GM18861 (cell line): ENCODE measurements around the gene KSR1.
"Not testable (repeated sequence)": the region's sequence is repeated elsewhere in the genome, so short reads cannot be mapped to it uniquely, and the experiment has no call there.

Experiments
- ATAC-seq: cut with Tn5 transposase; IDR thresholded peaks from one replicate; pipeline ENCODE4 v1.9.1; 2021; ENCODE audit not compliant: unreplicated experiment

Gene KSR1

GRCh38 chr17:27651411-27652345 lies 195.4 kb downstream of the KSR1 start:
- ATAC-seq, result no peak

- not testable (repeated sequence) for ATAC-seq
Measured at GRCh38 chr17:27653449-27653971, 197.3 kb downstream of the KSR1 start.

- no peak for ATAC-seq
Measured at GRCh38 chr17:27654136-27654535, 197.9 kb downstream of the KSR1 start.

- no peak for ATAC-seq
Measured at GRCh38 chr17:27654654-27655524, 198.6 kb downstream of the KSR1 start.

- ATAC-seq, result not testable (repeated sequence)
Measured at GRCh38 chr17:27655525-27656111, 199.4 kb downstream of the KSR1 start.

- not testable (repeated sequence) for ATAC-seq
Measured at GRCh38 chr17:27656620-27657019, 200.4 kb downstream of the KSR1 start.

- ATAC-seq, result no peak
Measured at GRCh38 chr17:27657620-27658019, 201.4 kb downstream of the KSR1 start.

- ATAC-seq, result no peak
Measured at GRCh38 chr17:27659683-27660082, 203.4 kb downstream of the KSR1 start.

- ATAC-seq, result no peak
Measured at GRCh38 chr17:27660436-27660835, 204.2 kb downstream of the KSR1 start.

GRCh38 chr17:27663936-27664605 lies 207.8 kb downstream of the KSR1 start:
- no peak for ATAC-seq

- no peak for ATAC-seq
Measured at GRCh38 chr17:27664606-27664965, 208.3 kb downstream of the KSR1 start.

- no peak for ATAC-seq
Measured at GRCh38 chr17:27665549-27665948, 209.3 kb downstream of the KSR1 start.

- not testable (repeated sequence) for ATAC-seq
Measured at GRCh38 chr17:27666270-27666669, 210.0 kb downstream of the KSR1 start.

- no peak for ATAC-seq
Measured at GRCh38 chr17:27666831-27667560, 210.7 kb downstream of the KSR1 start.

- no peak for ATAC-seq
Measured at GRCh38 chr17:27667656-27668487, 211.6 kb downstream of the KSR1 start.

GRCh38 chr17:27668488-27668823 lies 212.2 kb downstream of the KSR1 start:
- no peak for ATAC-seq

- ATAC-seq, result no peak
Measured at GRCh38 chr17:27669136-27669535, 212.9 kb downstream of the KSR1 start.

GRCh38 chr17:27669850-27670249 lies 213.6 kb downstream of the KSR1 start:
- ATAC-seq, result no peak
